K562 (cell line): ENCODE measurements around the gene SETSIP. TPM values are rescaled to one million over a fixed set of nuclear protein-coding genes. Genes with fewer than 3 reads are reported as not detected.

ENCODE experiments used
- ARID2 ChIP-seq: fragments of 450-650 bp; IDR thresholded peaks from 2 replicates; pipeline ENCODE4 v1.6.1; 2017; ENCODE audit warnings: antibody characterized with exemption, mild to moderate bottlenecking
- ATF7 ChIP-seq: fragments of 450-650 bp; IDR thresholded peaks from 2 replicates; pipeline ENCODE4 v1.7.1; 2014; ENCODE audit warnings: mild to moderate bottlenecking, moderate library complexity
- CBFA2T2 ChIP-seq: fragments of 450-650 bp; conservative IDR thresholded peaks from 2 replicates; pipeline ENCODE4 v1.6.1; 2017; ENCODE audit warnings: mild to moderate bottlenecking
- CBX1 ChIP-seq: sonication (generic); IDR thresholded peaks from 2 replicates; pipeline ENCODE4 v1.6.1; 2016; ENCODE audit warnings: antibody characterized with exemption, low read depth, mild to moderate bottlenecking
- CBX3 ChIP-seq, 2 experiments: IDR thresholded peaks; 1 replicate in 1 of 2; 2 replicates in 1 of 2; pipeline ENCODE4 v1.6.1; 2012; ENCODE audit warnings: inconsistent platforms in 2 of 2, low read length in 2 of 2, borderline replicate concordance in 1 of 2, control low read depth in 1 of 2
- CREB1 ChIP-seq, 2 experiments: sonication (generic) in 1 of 2; formaldehyde crosslinking in 1 of 2; IDR thresholded peaks; 2 replicates each; pipeline versions ENCODE4 v1.6.1 to v1.8.0; 2012 to 2022; ENCODE audit warnings: inconsistent platforms in 1 of 2, mild to moderate bottlenecking in 1 of 2, missing genetic modification reagents in 1 of 2, moderate library complexity in 1 of 2
- DMBX1 ChIP-seq: fragments of 250-450 bp; sonication (Bioruptor Pico); IDR thresholded peaks from 2 replicates; pipeline ENCODE4 v1.8.0; 2022; ENCODE audit warnings: inconsistent platforms, mild to moderate bottlenecking, moderate library complexity, borderline replicate concordance
- ELF2 ChIP-seq: fragments of 250-450 bp; sonication (Bioruptor Pico); IDR thresholded peaks from 2 replicates; pipeline ENCODE4 v1.5.0; 2021; ENCODE audit warnings: mild to moderate bottlenecking
- FOSL1 ChIP-seq: fragments of 200-800 bp; sonication (Bioruptor generic); conservative IDR thresholded peaks from 2 replicates; pipeline ENCODE4 v1.6.1; 2016; ENCODE audit warnings: missing genetic modification characterization, missing compliant biosample characterization
- KAT8 ChIP-seq: fragments of 450-650 bp; IDR thresholded peaks from 2 replicates; pipeline ENCODE4 v1.6.1; 2016; ENCODE audit warnings: low read depth, mild to moderate bottlenecking
- LCOR ChIP-seq: sonication (generic); formaldehyde crosslinking; IDR thresholded peaks from 2 replicates; pipeline ENCODE4 v1.8.0; 2022; ENCODE audit warnings: mild to moderate bottlenecking, missing genetic modification reagents
- NBN ChIP-seq: fragments of 450-650 bp; IDR thresholded peaks from 2 replicates; pipeline ENCODE4 v1.6.1; 2016; ENCODE audit warnings: low read depth, mild to moderate bottlenecking
- NCOA4 ChIP-seq: fragments of 450-650 bp; IDR thresholded peaks from 2 replicates; pipeline ENCODE4 v1.6.1; 2018; ENCODE audit warnings: mild to moderate bottlenecking; ENCODE audit not compliant: partially characterized antibody
- NONO ChIP-seq, 2 experiments: fragments of 200-400 bp in 1 of 2; fragments of 450-650 bp in 1 of 2; formaldehyde crosslinking in 1 of 2; IDR thresholded peaks; 2 replicates each; pipeline ENCODE4 v1.6.1; 2017; ENCODE audit warnings: low read depth in 2 of 2, mild to moderate bottlenecking in 2 of 2, moderate library complexity in 2 of 2, low read length in 1 of 2
- NR2C2 ChIP-seq, 2 experiments: fragments of 200-800 bp in 1 of 2; sonication (Bioruptor generic) in 1 of 2; sonication (generic) in 1 of 2; formaldehyde crosslinking in 1 of 2; IDR thresholded peaks; 2 replicates each; pipeline versions ENCODE4 v1.6.1 to v1.8.0; 2016 to 2022; ENCODE audit warnings: mild to moderate bottlenecking in 1 of 2, missing compliant biosample characterization in 1 of 2, missing genetic modification characterization in 1 of 2, missing genetic modification reagents in 1 of 2
- POLR2AphosphoS2 ChIP-seq: IDR thresholded peaks from 2 replicates; pipeline ENCODE4 v1.6.1; 2012; ENCODE audit warnings: low read length, improper control_type of control experiment
- RBM15 ChIP-seq: fragments of 200-400 bp; formaldehyde crosslinking; IDR thresholded peaks from 2 replicates; pipeline ENCODE4 v1.6.1; 2018; ENCODE audit warnings: mild to moderate bottlenecking, low read length, moderate library complexity; ENCODE audit not compliant: insufficient read depth
- SOX6 ChIP-seq: fragments of 450-650 bp; IDR thresholded peaks from 2 replicates; pipeline ENCODE4 v1.6.1; 2014; ENCODE audit warnings: mild to moderate bottlenecking
- TBL1XR1 ChIP-seq, 2 experiments: IDR thresholded peaks; 2 replicates each; pipeline ENCODE4 v1.6.1; 2012; ENCODE audit warnings: improper control_type of control experiment in 2 of 2, low read length in 2 of 2, mild to moderate bottlenecking in 1 of 2
- TGIF2 ChIP-seq: sonication (generic); formaldehyde crosslinking; IDR thresholded peaks from 2 replicates; pipeline ENCODE4 v1.8.1; 2022; ENCODE audit warnings: mild to moderate bottlenecking, missing genetic modification reagents, moderate library complexity
- ZNF174 ChIP-seq: fragments of 250-450 bp; sonication (Bioruptor Pico); IDR thresholded peaks from 2 replicates; pipeline ENCODE4 v1.4.0; 2020; ENCODE audit warnings: mild to moderate bottlenecking
- ZNF384 ChIP-seq: IDR thresholded peaks from 2 replicates; pipeline ENCODE4 v1.6.1; 2012; ENCODE audit warnings: low read depth, low read length, improper control_type of control experiment
- ZNF436 ChIP-seq: fragments of 250-450, 450-650 bp; sonication (Bioruptor Pico); formaldehyde crosslinking; IDR thresholded peaks from 2 replicates; pipeline ENCODE4 v1.7.0; 2020; ENCODE audit warnings: mild to moderate bottlenecking
- ZNF507 ChIP-seq: conservative IDR thresholded peaks from 2 replicates; pipeline ENCODE4 v1.6.1; 2017; ENCODE audit warnings: missing genetic modification characterization, missing compliant biosample characterization
- polyA plus RNA-seq, 8 experiments: library from polyadenylated mRNA; depleted of rRNA in 4 of 8; stranded (reverse) in 5 of 8; unstranded in 3 of 8; fragments of >200 nt; fragmentation: Nextera tagmentation in 2 of 8; fragmentation: Illumina TruSeq in 1 of 8; extraction: Ambion mirVana in 2 of 8; extraction: Trizol in 1 of 8; gene quantifications; 2 replicates each; pipeline versions ENCODE4 v1.2.1 to v1.2.3, GENCODE V29; 2011 to 2014; ENCODE audit warnings: inconsistent platforms in 1 of 8, missing spikeins in 1 of 8
- total RNA-seq, 7 experiments: library from RNA; depleted of rRNA in 6 of 7; stranded (reverse); fragments of >200 nt in 6 of 7; fragmentation: Illumina TruSeq in 2 of 7; extraction: Trizol in 2 of 7; gene quantifications; 2 replicates each; pipeline versions ENCODE4 v1.2.1 to v1.2.3, GENCODE V29; 2011 to 2021; ENCODE audit warnings: low replicate concordance in 1 of 7
- TF ChIP-seq, protein P1 (sequence below), 2 experiments: fragments of 450-650 bp; IDR thresholded peaks; 2 replicates each; pipeline ENCODE4 v1.6.1; 2016
- TF ChIP-seq, protein P2 (sequence below): fragments of 250-450 bp; sonication (Bioruptor Pico); IDR thresholded peaks from 2 replicates; pipeline ENCODE4 v1.4.0; 2020

Gene SETSIP
- total and polyA plus RNA-seq, 9 of the 15 experiments (the other 6 are each of a cell fraction or from before 2014, with no cell fraction given): 0.22 to 0.43 TPM; not detected in 7

DNA sequence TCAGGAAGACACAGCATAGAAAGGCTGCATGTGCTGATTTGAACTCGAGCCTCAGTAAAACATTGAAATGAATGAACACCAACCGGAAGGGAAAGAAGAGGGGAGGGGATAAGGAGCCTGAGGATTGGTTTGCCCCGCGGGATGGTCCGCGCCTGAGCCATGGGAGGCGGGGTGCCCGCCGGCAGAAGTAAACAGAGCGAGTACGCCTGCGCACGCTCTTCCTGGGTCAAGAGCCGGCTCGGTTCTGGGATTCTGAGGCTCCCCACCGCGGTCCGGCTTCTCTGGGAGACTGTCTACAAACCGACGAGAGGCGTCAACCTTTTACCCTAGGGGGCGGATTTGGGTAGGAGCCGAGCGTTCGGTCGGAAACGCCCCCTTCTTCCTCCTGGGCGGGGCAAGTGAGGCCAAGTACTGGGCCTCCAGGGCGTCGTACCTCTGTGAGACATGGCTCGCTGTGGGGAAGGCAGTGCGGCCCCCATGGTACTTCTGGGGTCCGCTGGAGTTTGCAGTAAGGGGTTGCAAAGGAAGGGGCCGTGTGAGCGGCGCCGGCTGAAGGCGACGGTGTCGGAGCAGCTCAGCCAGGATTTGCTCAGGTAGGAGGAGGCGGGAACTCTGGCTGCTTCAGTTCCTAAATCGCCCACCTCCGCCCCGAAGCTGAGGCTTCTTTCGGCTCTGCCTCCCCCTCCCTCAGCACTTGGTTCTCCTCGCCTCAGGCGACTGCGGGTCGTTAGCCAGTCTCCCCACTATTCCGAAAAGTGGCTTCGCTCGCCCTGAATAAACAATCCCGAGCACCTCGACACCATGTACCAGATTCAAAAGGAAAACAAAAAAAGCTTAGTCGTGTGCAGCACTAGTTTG is 5.1 kb upstream of the SETSIP start, which contains the start of gene BTBD8 (continued):
- TF ChIP-seq CBX3 (IDR thresholded peaks at IDR 0.05; ENCODE audit: borderline replicate concordance in 1 of 2, low read length in 2 of 2): no peak
- TF ChIP-seq ZNF174 (CRISPR knock-in tag): no peak
- TF ChIP-seq ZNF384: no peak
- TF ChIP-seq ZNF436 (CRISPR knock-in tag): no peak
- TF ChIP-seq, protein P1, sequence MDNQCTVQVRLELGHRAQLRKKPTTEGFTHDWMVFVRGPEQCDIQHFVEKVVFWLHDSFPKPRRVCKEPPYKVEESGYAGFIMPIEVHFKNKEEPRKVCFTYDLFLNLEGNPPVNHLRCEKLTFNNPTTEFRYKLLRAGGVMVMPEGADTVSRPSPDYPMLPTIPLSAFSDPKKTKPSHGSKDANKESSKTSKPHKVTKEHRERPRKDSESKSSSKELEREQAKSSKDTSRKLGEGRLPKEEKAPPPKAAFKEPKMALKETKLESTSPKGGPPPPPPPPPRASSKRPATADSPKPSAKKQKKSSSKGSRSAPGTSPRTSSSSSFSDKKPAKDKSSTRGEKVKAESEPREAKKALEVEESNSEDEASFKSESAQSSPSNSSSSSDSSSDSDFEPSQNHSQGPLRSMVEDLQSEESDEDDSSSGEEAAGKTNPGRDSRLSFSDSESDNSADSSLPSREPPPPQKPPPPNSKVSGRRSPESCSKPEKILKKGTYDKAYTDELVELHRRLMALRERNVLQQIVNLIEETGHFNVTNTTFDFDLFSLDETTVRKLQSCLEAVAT (IDR thresholded peaks at IDR 0.05): no peak
- TF ChIP-seq DMBX1: no peak
- TF ChIP-seq CBX1: peak; percentile 18; the same call in 1 of the 2 replicates
- peak; percentile 27; the same call in 1 of the 2 replicates for TF ChIP-seq SOX6
- TF ChIP-seq NR2C2 (CRISPR knock-in tag; IDR thresholded peaks at IDR 0.05): no peak; the same call in 1 of the 2 replicates
- peak; percentile 87 for TF ChIP-seq NR2C2 (tag; IDR thresholded peaks at IDR 0.05)
- peak; percentile 88 for TF ChIP-seq ATF7
- TF ChIP-seq RBM15: no peak
- TF ChIP-seq CBFA2T2: no peak
- no peak; the same call in 1 of the 2 replicates for TF ChIP-seq NBN
- TF ChIP-seq LCOR (CRISPR knock-in tag): peak; percentile 64; the same call in 1 of the 2 replicates
- TF ChIP-seq TBL1XR1 (IDR thresholded peaks at IDR 0.05; ENCODE audit: low read length in 2 of 2): no peak
- TF ChIP-seq ZNF507 (tag): no peak
- no peak for TF ChIP-seq ARID2
- TF ChIP-seq, protein P2, sequence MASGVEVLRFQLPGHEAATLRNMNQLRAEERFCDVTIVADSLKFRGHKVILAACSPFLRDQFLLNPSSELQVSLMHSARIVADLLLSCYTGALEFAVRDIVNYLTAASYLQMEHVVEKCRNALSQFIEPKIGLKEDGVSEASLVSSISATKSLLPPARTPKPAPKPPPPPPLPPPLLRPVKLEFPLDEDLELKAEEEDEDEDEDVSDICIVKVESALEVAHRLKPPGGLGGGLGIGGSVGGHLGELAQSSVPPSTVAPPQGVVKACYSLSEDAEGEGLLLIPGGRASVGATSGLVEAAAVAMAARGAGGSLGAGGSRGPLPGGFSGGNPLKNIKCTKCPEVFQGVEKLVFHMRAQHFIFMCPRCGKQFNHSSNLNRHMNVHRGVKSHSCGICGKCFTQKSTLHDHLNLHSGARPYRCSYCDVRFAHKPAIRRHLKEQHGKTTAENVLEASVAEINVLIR (CRISPR knock-in tag): no peak
- no peak for TF ChIP-seq CREB1 (IDR thresholded peaks at IDR 0.05)
- peak; percentile 28; the same call in 1 of the 2 replicates for TF ChIP-seq CREB1 (CRISPR knock-in tag; IDR thresholded peaks at IDR 0.05)
- TF ChIP-seq POLR2AphosphoS2: no peak
- no peak for TF ChIP-seq KAT8
- TF ChIP-seq NCOA4: no peak
- no peak for TF ChIP-seq ELF2 (CRISPR knock-in tag)
- no peak for TF ChIP-seq TGIF2 (CRISPR knock-in tag)
- 0 out of 4 replicates have a peak, but pooled peaks of 1 of the 2 experiments have one; percentile 50 for TF ChIP-seq NONO (IDR thresholded peaks at IDR 0.05; ENCODE audit: low read depth in 2 of 2, low read length in 1 of 2)
- no peak for TF ChIP-seq FOSL1
